Measurements from ENCODE around the gene AAGAB. TPM values are rescaled to one million over a fixed set of nuclear protein-coding genes. Genes with fewer than 3 reads are reported as not detected.

The AAGAB gene
- total RNA-seq, 1 experiment from 2014 or later: 59.1 TPM

GRCh38 chr15:67185621-67186225 is 68.7 kb downstream of the AAGAB start:
- peaks cover 80% of the 10 kb centered on the region for H3K36me3 ChIP-seq
- peaks cover 35% of the 10 kb centered on the region for H3K4me1 ChIP-seq (replicated peaks)
- H3K27ac ChIP-seq: no peak overlapping the region

GRCh38 chr15:67185051-67185450 is 69.4 kb downstream of the AAGAB start:
- no peaks in the 10 kb centered on the region for H3K27me3 ChIP-seq (replicated peaks)
- H3K4me1 ChIP-seq (replicated peaks): peaks cover 35% of the 10 kb centered on the region
- no peak overlapping the region for H3K27ac ChIP-seq
- H3K9me3 ChIP-seq (replicated peaks): no peaks in the 10 kb centered on the region
- no peak overlapping the region for H3K4me3 ChIP-seq
- DNase-seq (ENCODE audit: low read depth in 1 of 2, low spot score in 2 of 2): no peak
- peaks cover 80% of the 10 kb centered on the region for H3K36me3 ChIP-seq

More at GRCh38 chr15:67185621-67186225, 68.7 kb downstream of the AAGAB start:
- no peak for DNase-seq (ENCODE audit: low read depth in 1 of 2, low spot score in 2 of 2)
- Histone ChIP-seq H3K9me3 (replicated peaks) (no peaks in the 10 kb centered on the region), H3K27me3 (replicated peaks) (no peaks in the 10 kb centered on the region), H3K4me3 (no peak overlapping the region)

- H3K27me3 ChIP-seq (replicated peaks): no peaks in the 10 kb centered on the region
- H3K36me3 ChIP-seq: peaks cover 80% of the 10 kb centered on the region
- no peak overlapping the region for H3K27ac ChIP-seq
- H3K9me3 ChIP-seq (replicated peaks): no peaks in the 10 kb centered on the region
- H3K4me3 ChIP-seq: no peak overlapping the region
- H3K4me1 ChIP-seq (replicated peaks): peaks cover 42% of the 10 kb centered on the region
- peak in 1 of 2 experiments; percentile 19 for DNase-seq (ENCODE audit: low read depth in 1 of 2, low spot score in 2 of 2)
These were observed 70.1 kb downstream of the AAGAB start for GRCh38 chr15:67184208-67184925.

- DNase-seq (ENCODE audit: low read depth in 1 of 2, low spot score in 2 of 2): peak in 1 of 2 experiments; percentile 73
- peaks cover 78% of the 10 kb centered on the region for H3K36me3 ChIP-seq
- H3K27me3 ChIP-seq (replicated peaks): no peaks in the 10 kb centered on the region
- peaks cover 47% of the 10 kb centered on the region for H3K4me1 ChIP-seq (replicated peaks)
- peak overlapping the region; percentile 56 for H3K27ac ChIP-seq
- no peak overlapping the region for H3K4me3 ChIP-seq
- H3K9me3 ChIP-seq (replicated peaks): no peaks in the 10 kb centered on the region
These were observed 70.9 kb downstream of the AAGAB start for GRCh38 chr15:67183443-67184169.

- no peak for DNase-seq (ENCODE audit: low read depth in 1 of 2, low spot score in 2 of 2)
- no peaks in the 10 kb centered on the region for H3K9me3 ChIP-seq (replicated peaks)
- no peaks in the 10 kb centered on the region for H3K27me3 ChIP-seq (replicated peaks)
- peaks cover 62% of the 10 kb centered on the region for H3K4me1 ChIP-seq (replicated peaks)
- no peak overlapping the region for H3K27ac ChIP-seq
- H3K4me3 ChIP-seq: no peak overlapping the region
- H3K36me3 ChIP-seq: peaks cover 67% of the 10 kb centered on the region
These were observed 73.2 kb downstream of the AAGAB start for GRCh38 chr15:67181221-67181639.

GRCh38 chr15:67180514-67181191 is 73.8 kb downstream of the AAGAB start:
- H3K9me3 ChIP-seq (replicated peaks): no peaks in the 10 kb centered on the region
- H3K27me3 ChIP-seq (replicated peaks): no peaks in the 10 kb centered on the region
- H3K4me1 ChIP-seq (replicated peaks): peaks cover 60% of the 10 kb centered on the region
- peaks cover 67% of the 10 kb centered on the region for H3K36me3 ChIP-seq
- no peak overlapping the region for H3K27ac ChIP-seq
- H3K4me3 ChIP-seq: no peak overlapping the region
- DNase-seq (ENCODE audit: low read depth in 1 of 2, low spot score in 2 of 2): no peak

- no peak for DNase-seq (ENCODE audit: low read depth in 1 of 2, low spot score in 2 of 2)
- H3K36me3 ChIP-seq: peaks cover 67% of the 10 kb centered on the region
- peaks cover 60% of the 10 kb centered on the region for H3K4me1 ChIP-seq (replicated peaks)
- no peak overlapping the region for H3K4me3 ChIP-seq
- H3K9me3 ChIP-seq (replicated peaks): no peaks in the 10 kb centered on the region
- no peaks in the 10 kb centered on the region for H3K27me3 ChIP-seq (replicated peaks)
- H3K27ac ChIP-seq: no peak overlapping the region
These were observed 74.4 kb downstream of the AAGAB start for GRCh38 chr15:67180035-67180434.

GRCh38 chr15:67179411-67179995 is 75.0 kb downstream of the AAGAB start:
- Histone ChIP-seq H3K9me3 (replicated peaks) (no peaks in the 10 kb centered on the region), H3K27ac (peak overlapping the region; percentile 81), H3K4me1 (replicated peaks) (peaks cover 62% of the 10 kb centered on the region), H3K4me3 (no peak overlapping the region), H3K27me3 (replicated peaks) (no peaks in the 10 kb centered on the region), H3K36me3 (peaks cover 66% of the 10 kb centered on the region)
- no peak for DNase-seq (ENCODE audit: low read depth in 1 of 2, low spot score in 2 of 2)

- DNase-seq (ENCODE audit: low read depth in 1 of 2, low spot score in 2 of 2): peak; percentile 93 to 94
- Histone ChIP-seq H3K27ac (peak overlapping the region; percentile 81), H3K36me3 (peaks cover 70% of the 10 kb centered on the region), H3K9me3 (replicated peaks) (no peaks in the 10 kb centered on the region), H3K27me3 (replicated peaks) (no peaks in the 10 kb centered on the region), H3K4me1 (replicated peaks) (peaks cover 56% of the 10 kb centered on the region), H3K4me3 (no peak overlapping the region)
These were observed 75.8 kb downstream of the AAGAB start for GRCh38 chr15:67178569-67179210.

GRCh38 chr15:67177752-67178151 is 76.7 kb downstream of the AAGAB start:
- no peak overlapping the region for H3K4me3 ChIP-seq
- peak in 1 of 2 experiments; percentile 53 for DNase-seq (ENCODE audit: low read depth in 1 of 2, low spot score in 2 of 2)
- peaks cover 48% of the 10 kb centered on the region for H3K4me1 ChIP-seq (replicated peaks)
- peak overlapping the region; percentile 81 for H3K27ac ChIP-seq
- H3K36me3 ChIP-seq: peaks cover 76% of the 10 kb centered on the region
- no peaks in the 10 kb centered on the region for H3K27me3 ChIP-seq (replicated peaks)
- no peaks in the 10 kb centered on the region for H3K9me3 ChIP-seq (replicated peaks)

- H3K4me1 ChIP-seq (replicated peaks): peaks cover 48% of the 10 kb centered on the region
- no peak for DNase-seq (ENCODE audit: low read depth in 1 of 2, low spot score in 2 of 2)
- no peak overlapping the region for H3K27ac ChIP-seq
- H3K4me3 ChIP-seq: no peak overlapping the region
- no peaks in the 10 kb centered on the region for H3K27me3 ChIP-seq (replicated peaks)
- no peaks in the 10 kb centered on the region for H3K9me3 ChIP-seq (replicated peaks)
- H3K36me3 ChIP-seq: peaks cover 76% of the 10 kb centered on the region
These were observed 78.1 kb downstream of the AAGAB start for GRCh38 chr15:67176195-67176971.

- no peak overlapping the region for H3K4me3 ChIP-seq
- no peaks in the 10 kb centered on the region for H3K9me3 ChIP-seq (replicated peaks)
- H3K27me3 ChIP-seq (replicated peaks): no peaks in the 10 kb centered on the region
- no peak for DNase-seq (ENCODE audit: low read depth in 1 of 2, low spot score in 2 of 2)
- H3K27ac ChIP-seq: no peak overlapping the region
- H3K4me1 ChIP-seq (replicated peaks): peaks cover 48% of the 10 kb centered on the region
- peaks cover 83% of the 10 kb centered on the region for H3K36me3 ChIP-seq
These were observed 78.8 kb downstream of the AAGAB start for GRCh38 chr15:67175643-67176071.

All from SJSA1 (cell line).